Erythroblast (primary cell): ENCODE results near the gene IPCEF1.

ENCODE experiments used
- GATA1 ChIP-seq: IDR thresholded peaks from 2 replicates; pipeline ENCODE4 v1.6.1; 2011; ENCODE audit warnings: low read depth, mild to moderate bottlenecking, control low read depth, low read length, moderate library complexity
- POLR2A ChIP-seq: IDR thresholded peaks from 2 replicates; pipeline ENCODE4 v1.6.1; 2011; ENCODE audit warnings: mild to moderate bottlenecking, low read length

GRCh38 chr6:154353626-154354025, 3.0 kb downstream of the IPCEF1 start:
- TF ChIP-seq POLR2A (no peak), GATA1 (no peak)
